Measurements from ENCODE around the gene ITIH1.
"Not testable (repeated sequence)": the region's sequence is repeated elsewhere in the genome, so short reads cannot be mapped to it uniquely, and the experiment has no call there.

ITIH1 gene, protein sequence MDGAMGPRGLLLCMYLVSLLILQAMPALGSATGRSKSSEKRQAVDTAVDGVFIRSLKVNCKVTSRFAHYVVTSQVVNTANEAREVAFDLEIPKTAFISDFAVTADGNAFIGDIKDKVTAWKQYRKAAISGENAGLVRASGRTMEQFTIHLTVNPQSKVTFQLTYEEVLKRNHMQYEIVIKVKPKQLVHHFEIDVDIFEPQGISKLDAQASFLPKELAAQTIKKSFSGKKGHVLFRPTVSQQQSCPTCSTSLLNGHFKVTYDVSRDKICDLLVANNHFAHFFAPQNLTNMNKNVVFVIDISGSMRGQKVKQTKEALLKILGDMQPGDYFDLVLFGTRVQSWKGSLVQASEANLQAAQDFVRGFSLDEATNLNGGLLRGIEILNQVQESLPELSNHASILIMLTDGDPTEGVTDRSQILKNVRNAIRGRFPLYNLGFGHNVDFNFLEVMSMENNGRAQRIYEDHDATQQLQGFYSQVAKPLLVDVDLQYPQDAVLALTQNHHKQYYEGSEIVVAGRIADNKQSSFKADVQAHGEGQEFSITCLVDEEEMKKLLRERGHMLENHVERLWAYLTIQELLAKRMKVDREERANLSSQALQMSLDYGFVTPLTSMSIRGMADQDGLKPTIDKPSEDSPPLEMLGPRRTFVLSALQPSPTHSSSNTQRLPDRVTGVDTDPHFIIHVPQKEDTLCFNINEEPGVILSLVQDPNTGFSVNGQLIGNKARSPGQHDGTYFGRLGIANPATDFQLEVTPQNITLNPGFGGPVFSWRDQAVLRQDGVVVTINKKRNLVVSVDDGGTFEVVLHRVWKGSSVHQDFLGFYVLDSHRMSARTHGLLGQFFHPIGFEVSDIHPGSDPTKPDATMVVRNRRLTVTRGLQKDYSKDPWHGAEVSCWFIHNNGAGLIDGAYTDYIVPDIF

DNA sequence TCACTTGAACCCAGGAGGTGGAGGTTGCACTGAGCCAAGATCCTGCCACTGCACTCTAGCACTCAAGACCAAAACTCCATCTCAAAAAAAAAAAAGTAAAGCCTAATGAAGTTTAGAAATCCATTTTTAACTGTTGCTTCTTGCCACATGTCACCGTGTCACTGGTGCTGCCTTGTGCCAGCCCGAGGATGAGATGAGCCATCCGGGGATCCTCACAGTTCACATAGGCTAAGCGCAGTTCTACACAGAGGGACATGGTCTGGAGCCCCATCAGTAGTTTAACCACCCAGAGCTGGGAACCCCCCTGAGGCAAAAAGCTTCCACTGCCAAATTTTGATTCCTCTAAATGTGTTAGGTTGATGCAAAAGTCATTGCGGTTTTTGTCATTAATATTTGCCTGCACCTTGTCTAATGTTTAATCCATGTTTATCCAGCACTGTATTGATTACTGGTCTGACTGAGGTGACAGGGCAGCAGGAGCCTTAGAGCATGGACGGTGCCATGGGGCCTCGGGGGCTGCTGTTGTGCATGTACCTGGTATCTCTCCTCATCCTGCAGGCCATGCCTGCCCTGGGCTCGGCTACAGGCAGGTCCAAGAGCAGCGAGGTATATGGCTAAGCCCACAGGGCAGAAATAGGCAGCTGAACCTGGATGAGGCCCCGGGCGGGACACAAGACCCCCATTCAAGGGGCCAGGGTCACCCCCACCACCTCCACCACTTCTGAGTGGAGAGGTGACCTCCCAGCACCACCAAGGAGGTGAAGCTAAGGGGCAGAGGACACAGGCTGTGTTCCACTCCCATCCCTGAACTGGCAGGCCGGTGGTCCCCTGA is at the start of gene ITIH1:
Gene ITIH1 (plus strand): TSS at position 473 of the 832 bp plus-strand sequence. CDS start 17 bp downstream, at position 490.
- no peak for DNase-seq

DNA sequence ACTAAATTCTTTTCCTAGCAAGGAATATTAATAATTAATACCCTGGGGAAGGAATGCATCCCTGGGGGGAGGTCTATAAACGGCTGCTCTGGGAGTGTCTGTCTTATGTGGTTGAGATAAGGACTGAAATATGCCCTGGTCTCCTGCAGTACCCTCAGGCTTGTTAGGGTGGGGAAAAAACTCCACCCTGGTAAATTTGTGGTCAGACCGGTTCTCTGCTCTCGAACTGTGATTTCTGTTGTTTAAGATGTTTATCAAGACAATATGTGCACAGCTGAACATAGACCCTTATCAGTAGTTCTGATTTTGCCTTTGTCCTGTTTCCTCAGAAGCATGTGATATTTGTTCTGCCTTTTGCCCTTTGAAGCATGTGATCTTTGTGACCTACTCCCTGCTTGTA is 48.6 kb upstream of the ITIH1 start:
- DNase-seq: not testable (repeated sequence)

DNA sequence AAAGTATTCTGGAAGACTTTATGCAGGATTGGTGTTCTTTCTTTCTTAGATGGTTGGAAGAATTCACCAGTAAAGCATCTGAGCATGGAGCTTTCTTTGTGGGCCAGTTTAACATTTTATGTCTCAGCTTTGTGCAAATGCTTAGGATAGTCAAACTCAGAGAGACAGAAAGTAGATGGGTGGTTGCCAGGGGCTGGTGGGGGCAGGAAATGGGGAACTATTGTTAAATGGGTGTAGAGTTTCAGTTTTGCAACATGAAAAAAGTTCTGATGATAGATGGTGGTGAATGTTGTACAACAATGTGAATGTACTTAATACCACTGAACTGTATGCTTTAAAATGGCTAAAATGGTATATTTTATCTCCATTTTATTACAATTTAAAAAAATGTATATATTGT is 46.7 kb upstream of the ITIH1 start:
- DNase-seq: no peak

DNA sequence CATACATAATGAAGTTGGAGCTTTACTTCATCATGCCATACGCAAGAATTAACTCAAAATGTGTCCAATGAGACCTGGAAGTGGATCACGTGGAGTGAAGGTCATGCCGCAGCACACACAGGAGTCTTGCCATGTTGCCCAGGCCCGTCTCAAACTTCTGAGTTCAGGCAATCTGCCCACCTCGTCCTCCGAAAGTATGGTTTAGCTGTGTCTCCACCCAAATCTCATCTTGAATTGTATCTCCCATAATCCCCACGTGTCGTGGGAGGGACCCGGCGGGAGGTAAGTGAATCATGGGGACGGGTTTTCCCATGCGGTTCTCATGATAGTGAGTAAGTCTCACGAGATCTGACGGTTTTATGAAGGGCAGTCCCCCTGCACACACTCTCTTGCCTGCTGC is 45.8 kb upstream of the ITIH1 start:
- no peak for DNase-seq

DNA sequence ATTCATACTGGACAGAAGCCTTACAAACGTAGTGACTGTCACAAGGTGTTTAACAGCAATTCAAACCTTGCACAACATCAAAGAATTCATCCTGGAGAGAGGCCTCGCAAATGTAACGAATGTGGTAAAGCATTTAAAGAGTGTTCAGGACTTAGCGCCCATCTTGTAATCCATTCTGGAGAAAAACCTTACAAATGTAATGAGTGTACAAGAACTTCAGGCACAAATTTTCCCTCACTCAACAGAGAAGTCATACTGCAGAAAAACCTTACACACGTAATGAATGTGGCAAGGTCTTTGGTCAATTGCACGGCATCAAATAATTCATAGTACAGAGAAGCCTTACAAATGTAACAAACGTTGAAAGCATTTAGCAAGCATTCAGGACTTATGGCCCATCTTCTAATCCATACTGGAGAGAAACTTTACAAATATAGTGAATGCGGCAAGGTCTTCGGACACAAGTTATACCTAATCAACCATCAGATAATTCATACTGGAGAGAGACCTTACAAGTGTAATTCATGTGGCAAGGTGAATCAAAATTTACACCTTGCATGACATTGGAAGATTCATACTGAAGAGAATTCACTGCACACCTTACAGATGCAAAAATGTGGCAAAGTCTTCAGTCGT is 44.0 kb upstream of the ITIH1 start:
- DNase-seq: no peak

DNA sequence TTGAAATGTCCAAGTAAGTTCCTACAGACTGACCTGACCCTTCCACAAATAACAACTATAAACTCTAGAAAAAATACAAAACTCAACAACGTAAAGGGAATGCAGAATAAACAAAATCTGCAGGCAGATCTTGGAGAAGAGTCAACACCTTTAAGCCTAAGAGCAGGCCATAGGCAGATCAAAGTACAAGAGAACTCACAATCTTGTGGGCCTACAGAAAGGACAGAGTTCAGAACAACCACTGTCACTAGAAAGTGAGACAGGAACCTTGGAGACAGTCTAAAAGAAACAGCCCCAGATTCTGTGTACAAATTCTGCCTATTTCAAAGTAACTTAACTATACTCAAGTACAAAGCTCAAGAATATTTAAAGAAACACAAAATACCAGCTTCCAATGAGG is 37.7 kb upstream of the ITIH1 start:
- no peak for DNase-seq

DNA sequence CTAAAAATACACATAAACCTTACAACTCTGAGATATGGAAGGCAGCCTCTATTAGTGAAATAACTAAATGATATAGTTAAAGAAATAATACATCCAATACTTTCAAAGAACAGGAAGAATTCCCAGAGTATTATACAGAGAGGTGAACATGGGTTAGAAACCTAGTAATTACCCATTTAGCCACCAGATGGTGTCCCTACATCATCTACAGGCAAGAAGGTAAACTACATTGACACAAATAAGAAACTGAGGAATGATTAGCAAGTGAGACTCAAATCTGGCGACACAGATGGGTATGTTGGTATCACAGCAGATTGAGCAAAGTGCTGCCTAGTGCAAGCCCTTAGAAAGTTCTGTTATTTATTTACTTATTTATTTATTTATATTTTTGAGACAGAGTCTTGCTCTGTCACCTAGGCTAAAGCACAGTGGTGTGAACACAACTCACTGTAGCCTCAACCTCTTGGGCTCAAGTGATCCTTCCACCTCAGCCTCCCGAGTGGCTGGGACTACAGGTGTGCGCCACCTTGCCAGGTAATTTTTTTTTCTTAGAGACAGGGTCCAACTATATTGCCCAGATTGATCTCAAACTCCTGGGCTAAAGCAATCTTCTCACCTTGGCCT is 34.9 kb upstream of the ITIH1 start:
- DNase-seq: peak; percentile 8

DNA sequence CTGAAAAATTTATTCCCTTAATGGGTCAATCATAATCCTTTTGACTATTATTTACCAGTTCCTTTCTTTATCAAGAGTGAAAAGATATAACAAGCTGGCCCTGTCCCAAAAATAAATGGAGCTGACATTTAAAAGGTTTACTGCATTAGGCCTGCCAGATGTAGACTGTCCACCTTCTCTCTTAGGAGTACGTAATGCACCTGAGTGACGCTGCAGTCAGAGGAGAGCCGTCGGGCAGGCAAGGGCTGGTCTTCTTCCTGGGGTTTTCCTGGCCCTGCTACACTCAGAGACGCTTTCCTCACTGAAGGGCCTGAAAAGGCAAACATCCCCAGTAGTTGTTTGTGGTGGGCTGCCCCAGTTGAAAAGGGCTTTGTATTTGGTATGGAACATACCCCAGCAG is 34.2 kb upstream of the ITIH1 start:
- no peak for DNase-seq

DNA sequence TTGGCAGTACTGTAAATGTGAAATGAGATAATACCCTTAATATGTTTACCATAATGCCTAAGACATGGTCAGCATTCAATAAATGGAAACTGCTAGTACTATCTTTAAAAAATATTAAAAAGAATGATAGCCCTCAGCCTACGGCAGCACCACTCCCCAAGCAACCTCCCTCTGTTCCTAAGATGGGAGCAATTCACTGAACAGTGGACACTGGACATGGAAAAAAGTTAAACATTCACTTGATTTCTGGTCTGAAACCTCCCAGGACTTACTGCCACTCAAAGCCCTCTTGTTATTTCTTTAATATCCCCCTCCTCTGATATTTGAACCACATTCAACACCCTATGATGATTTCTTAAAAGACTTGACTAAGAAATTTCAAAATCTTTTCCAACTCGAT is 33.7 kb upstream of the ITIH1 start:
- no peak for DNase-seq

DNA sequence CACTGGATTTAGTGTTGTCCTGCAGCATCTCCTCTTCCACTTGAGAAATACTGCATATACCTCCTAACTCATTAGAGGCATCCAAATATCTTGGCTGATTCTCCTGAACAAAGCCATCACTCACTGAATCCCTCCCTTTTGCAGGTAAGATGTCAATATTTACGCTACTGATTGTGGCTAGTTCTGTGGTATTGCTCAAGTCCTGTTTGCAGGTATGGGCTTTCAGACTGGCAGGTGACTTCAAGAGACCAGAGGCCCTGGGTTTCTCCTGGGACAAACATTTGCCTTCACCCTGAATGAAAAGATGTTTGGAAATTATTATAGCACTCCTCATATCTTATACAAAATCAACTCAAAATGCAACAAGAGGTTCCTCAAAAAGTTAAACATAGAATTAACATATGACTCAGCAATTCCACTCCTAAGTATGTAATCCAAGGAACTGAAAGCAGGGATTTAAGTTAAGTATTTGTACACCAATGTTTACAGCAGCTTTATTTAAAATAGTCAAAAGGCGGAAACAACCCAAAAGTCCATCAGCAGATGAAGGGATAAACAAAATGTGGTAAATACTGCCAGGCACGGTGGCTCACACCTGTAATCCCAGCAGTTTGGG is 25.2 kb upstream of the ITIH1 start:
- DNase-seq: no peak

DNA sequence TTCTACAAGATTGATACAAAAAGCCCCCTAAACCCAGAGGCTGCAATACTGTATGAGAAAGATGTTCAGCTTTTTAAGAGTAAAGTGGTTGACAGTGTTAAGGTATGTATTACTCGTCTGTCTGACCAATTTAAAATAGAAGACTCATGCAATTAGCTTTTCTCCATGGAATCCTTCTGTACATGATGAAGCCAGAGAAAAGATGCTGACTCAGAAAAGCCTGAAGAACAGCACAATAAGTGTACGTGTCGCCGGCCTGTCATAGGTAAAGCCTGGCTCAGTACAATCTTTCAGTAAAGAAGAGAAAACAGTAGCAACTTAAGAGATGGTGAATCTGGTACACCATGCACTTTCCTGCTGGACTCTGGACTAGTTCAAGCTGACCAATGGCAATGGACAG is 23.0 kb upstream of the ITIH1 start:
- no peak for DNase-seq

DNA sequence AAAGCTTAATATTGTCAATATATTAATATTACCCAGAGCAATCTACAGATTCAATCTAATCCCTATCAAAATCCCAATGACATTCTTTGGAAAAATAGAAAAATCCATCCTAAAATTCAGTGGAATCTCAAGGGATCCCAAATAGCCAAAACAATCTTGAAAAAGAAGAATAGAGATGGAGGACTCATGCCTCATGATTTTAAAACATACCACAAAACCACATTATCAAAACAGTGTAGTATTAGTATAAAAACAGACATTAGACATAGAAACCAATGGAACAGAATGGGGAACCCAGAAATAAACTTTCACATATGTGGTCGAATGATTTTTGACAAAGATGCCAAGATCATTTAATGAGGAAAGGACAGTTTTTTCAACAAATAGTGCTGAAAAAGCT is 21.3 kb upstream of the ITIH1 start:
- DNase-seq: no peak

DNA sequence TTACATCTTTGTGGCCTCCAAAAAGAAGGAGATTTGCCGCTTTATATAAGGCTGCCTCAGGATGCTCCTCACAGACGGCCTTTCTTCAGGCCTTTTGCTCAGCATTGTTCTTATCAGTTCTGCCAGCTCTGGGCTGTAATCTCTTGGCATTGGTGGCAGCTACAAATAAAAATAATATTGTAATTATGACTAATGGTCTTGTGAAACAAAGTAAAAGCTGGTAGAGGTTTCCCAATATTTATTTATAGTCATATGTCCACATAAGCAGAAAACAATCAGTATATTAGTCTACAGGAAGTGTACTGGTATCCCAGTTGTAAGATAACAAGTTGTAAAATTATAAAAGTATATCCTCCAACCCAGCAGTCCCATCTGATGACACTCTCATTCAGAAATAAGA is 13.9 kb upstream of the ITIH1 start:
- DNase-seq: no peak

DNA sequence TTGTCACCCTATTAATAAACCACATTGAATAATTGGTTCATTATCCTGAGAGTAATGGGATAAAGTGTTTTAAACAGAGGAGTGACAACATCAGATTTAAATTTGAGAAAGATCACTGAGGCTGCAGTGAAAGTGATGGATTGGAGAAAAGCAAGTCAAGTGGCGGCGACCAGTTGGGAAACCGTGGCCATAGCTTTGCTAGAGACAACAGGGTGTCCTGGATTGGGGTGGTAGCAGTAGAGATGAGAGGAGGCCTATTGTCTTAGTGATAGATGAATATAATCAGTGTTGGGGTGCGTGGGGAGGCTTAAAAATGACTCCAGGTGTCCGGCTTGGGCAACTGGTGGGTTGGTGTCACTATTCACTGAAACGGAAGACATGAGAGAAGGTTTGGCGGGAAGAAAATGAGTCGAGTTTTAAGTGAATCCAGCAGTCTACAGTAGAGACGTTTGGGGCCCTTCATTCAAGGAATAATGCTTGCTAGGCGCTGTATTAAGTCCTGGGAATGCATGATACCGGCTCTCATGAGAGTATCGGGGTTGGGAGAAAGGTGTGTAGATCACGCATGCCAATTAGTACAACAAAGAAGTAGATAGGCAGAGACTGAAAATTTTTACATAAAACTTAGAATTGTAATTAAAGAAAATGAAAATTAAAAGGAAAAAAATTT is 7.5 kb upstream of the ITIH1 start:
- DNase-seq: no peak

DNA sequence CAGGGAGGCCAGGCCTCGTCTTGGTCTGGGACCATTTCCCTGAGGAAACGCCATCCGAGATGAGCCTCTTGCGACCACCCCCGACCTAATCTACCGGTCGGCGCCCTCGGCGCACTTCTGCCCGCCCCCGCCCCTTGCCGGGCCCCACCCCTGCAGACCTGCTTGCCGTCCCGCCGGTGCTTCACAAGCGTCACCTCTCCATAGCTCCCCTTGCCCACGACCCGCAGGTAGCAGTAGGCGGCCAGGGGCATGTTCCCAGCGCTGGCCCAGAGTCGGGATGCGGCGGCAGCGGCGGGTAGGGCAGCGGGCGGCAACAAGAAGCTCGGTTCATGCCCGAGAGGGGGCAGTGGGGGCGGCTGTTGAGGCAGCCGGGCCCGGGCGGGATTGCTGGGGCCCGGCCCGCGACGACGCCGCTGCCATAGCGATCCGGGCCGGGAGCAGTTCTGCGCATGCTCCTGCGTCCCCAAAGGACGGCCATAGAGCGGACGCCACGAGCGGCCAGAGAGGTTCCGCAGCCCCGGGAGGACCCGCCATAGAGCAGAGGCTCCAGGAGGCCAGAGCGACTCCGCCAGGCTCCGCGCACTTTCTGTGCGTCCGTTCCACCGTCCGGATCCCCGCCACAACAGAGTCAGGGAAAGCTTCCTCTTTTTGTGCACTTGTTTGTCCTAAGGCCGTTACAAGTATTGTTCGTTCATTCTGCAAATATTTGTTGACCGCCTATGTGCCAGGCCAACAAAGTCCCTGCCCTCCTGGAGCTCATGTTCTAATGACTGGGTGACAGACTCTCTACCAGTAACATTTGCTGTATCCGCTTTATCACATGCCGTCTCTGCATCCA is 6.7 kb upstream of the ITIH1 start, which contains the start of gene NEK4:
Gene NEK4 (minus strand): TSS at position 445 of the 838 bp plus-strand sequence. CDS start 194 bp downstream, at position 251.
- peak; percentile 85 for DNase-seq

DNA sequence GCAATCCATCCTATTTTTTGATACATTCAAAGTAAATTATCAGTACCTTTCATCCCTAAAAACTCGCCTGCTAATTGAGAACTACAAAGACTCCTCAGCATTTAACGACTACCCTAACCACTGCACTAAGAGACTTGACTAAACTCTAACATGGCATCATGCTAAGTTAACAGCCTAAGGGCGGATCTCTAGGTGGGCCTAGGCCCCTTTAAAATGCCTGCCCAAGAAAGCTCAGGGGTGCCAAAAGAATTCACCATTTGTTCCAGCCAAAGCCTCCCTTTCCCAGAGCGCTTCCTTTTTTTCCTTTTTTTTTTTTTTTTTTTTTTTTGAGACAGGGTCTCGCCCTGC is 6.1 kb upstream of the ITIH1 start:
- no peak for DNase-seq

DNA sequence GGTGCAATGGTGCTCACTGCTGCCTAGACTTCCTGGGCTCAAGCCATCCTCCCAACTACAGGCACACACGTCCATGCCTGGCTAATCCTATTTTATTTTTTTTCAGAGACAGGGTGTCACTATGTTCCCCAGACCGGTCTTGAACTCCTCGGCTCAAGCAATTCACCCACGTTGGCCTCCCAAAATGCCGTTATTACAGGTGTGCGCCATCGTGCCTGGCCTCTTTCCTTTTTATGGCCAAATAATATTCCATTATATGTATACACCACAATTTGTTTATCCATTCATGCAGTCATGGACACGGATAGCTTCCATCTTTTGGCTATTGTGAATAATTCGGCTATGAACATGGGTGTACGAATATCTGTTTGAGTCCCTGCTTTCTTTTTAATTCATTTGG is 5.7 kb upstream of the ITIH1 start:
- DNase-seq: no peak

DNA sequence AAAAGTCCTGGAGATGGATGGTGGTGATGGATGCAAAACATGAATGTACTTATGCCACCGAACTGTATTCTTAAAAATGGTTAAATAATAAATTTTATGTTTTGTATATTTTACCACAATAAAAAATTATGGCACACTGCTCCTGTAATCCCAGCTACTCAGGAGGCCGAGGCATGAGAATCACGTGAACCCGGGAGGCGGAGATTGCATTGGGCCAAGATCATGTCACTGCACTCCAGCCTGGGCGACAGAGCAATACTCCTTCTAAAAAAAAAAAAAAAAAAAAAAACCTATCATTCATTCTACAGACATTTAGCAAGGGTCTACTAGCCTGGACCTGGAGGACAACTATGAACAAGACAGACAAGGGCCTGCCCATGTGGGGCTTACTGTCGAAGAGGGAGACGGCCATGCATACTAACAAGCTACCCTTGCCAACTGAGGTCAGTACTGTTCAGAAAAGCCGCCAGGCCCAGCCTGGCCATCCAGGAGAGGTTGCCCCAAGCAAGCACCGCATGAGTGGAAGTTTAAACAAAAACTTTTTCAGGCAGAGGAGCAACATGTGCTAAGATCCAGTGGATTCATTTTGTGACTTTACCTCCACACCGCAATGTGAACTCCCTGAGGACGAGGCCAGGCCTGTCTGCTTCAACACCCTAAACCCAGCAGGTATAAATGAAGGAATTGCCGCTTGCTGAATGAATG is 3.9 kb upstream of the ITIH1 start:
- no peak for DNase-seq

DNA sequence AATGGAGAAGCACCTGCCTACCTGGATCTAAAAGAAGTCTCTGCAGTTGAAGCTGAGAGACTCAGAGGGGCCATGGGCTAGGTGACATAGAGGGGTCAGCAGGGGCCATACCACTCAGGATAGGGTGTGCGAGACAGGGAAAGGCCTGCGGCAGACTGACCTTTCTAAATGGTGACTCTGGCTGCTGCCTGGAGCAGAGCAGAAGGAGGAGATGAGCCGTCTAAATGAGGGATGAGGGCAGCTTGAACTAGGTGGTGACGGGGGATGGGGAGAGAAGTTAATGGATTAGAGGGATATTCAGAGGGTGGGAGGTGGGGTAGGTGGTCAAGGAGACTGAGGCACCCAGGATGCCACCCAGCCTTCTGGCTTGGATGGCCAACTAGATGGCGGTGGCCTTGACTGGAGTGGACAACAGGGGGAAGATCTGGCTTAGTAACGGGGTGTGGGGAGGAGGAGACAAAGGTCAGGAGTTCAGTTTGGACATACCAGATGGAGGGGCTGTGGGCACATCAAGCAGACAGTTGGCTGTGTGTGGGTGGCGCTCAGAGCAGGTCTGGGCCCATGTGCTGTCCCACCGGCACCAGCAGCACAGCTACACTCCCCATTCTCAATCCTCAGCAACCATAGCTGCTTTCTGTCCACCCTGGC is 3.2 kb upstream of the ITIH1 start:
- DNase-seq: no peak

Measured in NCI-H510A treated with DMSO at 0.1 percent for 48 hours (cell line).